ENCODE results near the gene NDUFS2. TPM values are rescaled to one million over a fixed set of nuclear protein-coding genes. Genes with fewer than 3 reads are reported as not detected.
"Not testable (repeated sequence)": the region's sequence is repeated elsewhere in the genome, so short reads cannot be mapped to it uniquely, and the experiment has no call there.

Gene NDUFS2
- total RNA-seq, 1 donor from 2014 or later = 103 TPM

- DNase-seq = not testable (repeated sequence)
These were observed 53.1 kb downstream of the NDUFS2 start for GRCh38 chr1:161255302-161255701.

- DNase-seq = not testable (repeated sequence)
These were observed 53.9 kb downstream of the NDUFS2 start for GRCh38 chr1:161255955-161256520.

GRCh38 chr1:161257109-161257508, 54.9 kb downstream of the NDUFS2 start:
- DNase-seq = not testable (repeated sequence)

DNA sequence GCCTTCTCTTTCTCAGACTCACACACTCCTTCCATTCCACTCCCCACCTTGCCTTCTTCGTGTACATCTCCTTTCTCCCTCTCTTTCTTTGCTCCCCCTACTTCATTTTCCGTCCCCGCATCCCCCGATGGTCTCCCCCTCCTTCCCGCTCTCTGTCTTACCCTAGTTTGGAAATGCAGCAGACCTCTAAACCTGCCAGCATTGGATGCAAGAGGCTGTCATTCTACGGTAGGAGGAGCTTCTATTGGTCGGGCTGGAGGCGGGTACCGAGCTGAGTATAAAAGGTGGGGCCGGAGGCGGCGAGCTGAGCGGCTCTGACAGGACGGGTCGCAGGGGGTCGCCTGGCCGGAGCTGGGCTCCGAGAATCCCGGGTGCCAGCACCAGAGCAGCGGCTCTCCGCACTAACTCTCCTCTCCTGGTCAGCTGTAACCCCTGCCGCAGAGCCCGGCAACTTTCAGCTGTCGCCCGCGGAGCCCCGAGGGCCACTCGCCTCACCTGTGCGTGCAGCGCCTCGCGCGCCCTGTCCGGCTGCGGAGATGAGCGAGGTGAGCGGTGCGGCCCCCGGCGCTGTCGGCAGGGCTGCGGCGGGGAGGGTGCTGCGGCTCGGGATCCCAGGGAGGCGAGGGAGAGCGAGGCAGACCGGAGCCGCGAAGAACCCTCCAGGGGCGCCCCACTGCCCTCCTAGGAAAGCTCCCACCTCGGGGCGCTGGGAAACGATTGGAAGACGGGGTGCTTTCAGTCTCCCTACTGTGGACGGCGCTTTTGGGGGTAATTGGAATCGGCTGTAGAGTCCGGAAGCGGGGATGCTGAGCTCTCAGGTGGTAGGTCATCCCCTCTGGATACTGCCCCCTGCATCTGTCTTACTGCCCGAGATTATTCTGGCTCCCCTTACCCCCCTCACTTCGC, 56.5 kb downstream of the NDUFS2 start, which contains the start of gene PCP4L1:
PCP4L1 (plus strand) TSS at position 307 of the 906 bp plus-strand sequence; CDS start at position 537, 230 bp downstream.
- peak; percentile 22 for DNase-seq

- no peak for DNase-seq
These were observed 57.2 kb downstream of the NDUFS2 start for GRCh38 chr1:161259345-161259702.

GRCh38 chr1:161259765-161260164, 57.6 kb downstream of the NDUFS2 start:
- no peak for DNase-seq

GRCh38 chr1:161260376-161261260, 58.5 kb downstream of the NDUFS2 start:
- DNase-seq = no peak

- no peak for DNase-seq
These were observed 59.4 kb downstream of the NDUFS2 start for GRCh38 chr1:161261261-161262235.

Other genes with a start within 250 kb of the NDUFS2 start
- not detected for gene ITLN2, start 247.6 kb upstream of the NDUFS2 start, total RNA-seq
- 42.1 TPM for gene F11R, start 181.2 kb upstream of the NDUFS2 start, total RNA-seq
- gene TSTD1, start 163.4 kb upstream of the NDUFS2 start, total RNA-seq = 29.3 TPM
- 48.7 TPM for gene USF1, start 156.4 kb upstream of the NDUFS2 start, total RNA-seq
- 7.9 TPM for gene ARHGAP30, start 132.5 kb upstream of the NDUFS2 start, total RNA-seq
- 49.6 TPM for gene NECTIN4, start 112.8 kb upstream of the NDUFS2 start, total RNA-seq
- not detected for gene KLHDC9, start 104.0 kb upstream of the NDUFS2 start, total RNA-seq
- 25.4 TPM for gene PFDN2, start 84.3 kb upstream of the NDUFS2 start, total RNA-seq
- gene NIT1, start 84.3 kb upstream of the NDUFS2 start, total RNA-seq = 19.3 TPM
- gene DEDD, start 69.7 kb upstream of the NDUFS2 start, total RNA-seq = 18.7 TPM
- gene UFC1, start 48.4 kb upstream of the NDUFS2 start, total RNA-seq = 74.5 TPM
- gene USP21, start 42.9 kb upstream of the NDUFS2 start, total RNA-seq = 8.4 TPM
- gene PPOX, start 35.9 kb upstream of the NDUFS2 start, total RNA-seq = 16.7 TPM
- gene B4GALT3, start 24.9 kb upstream of the NDUFS2 start, total RNA-seq = 15.6 TPM
- gene ADAMTS4, start 3.3 kb upstream of the NDUFS2 start, total RNA-seq = 6.8 TPM
- 12.4 TPM for gene FCER1G, start 12.9 kb downstream of the NDUFS2 start, total RNA-seq
- gene APOA2, start 21.3 kb downstream of the NDUFS2 start, total RNA-seq = not detected
- gene TOMM40L, start 23.7 kb downstream of the NDUFS2 start, total RNA-seq = 5.6 TPM
- not detected for gene NR1I3, start 35.8 kb downstream of the NDUFS2 start, total RNA-seq
- gene PCP4L1, start 56.4 kb downstream of the NDUFS2 start, total RNA-seq = 1.8 TPM
- 26.5 TPM for gene MPZ, start 107.6 kb downstream of the NDUFS2 start, total RNA-seq
- 28.4 TPM for gene SDHC, start 112.0 kb downstream of the NDUFS2 start, total RNA-seq
- not detected for gene CFAP126, start 165.5 kb downstream of the NDUFS2 start, total RNA-seq